Measurements from ENCODE around the gene RNASEH2B. TPM values are rescaled to one million over a fixed set of nuclear protein-coding genes. Genes with fewer than 3 reads are reported as not detected.

The RNASEH2B gene
- total RNA-seq, 2 donors from 2014 or later = 37.2 to 79.7 TPM

DNA sequence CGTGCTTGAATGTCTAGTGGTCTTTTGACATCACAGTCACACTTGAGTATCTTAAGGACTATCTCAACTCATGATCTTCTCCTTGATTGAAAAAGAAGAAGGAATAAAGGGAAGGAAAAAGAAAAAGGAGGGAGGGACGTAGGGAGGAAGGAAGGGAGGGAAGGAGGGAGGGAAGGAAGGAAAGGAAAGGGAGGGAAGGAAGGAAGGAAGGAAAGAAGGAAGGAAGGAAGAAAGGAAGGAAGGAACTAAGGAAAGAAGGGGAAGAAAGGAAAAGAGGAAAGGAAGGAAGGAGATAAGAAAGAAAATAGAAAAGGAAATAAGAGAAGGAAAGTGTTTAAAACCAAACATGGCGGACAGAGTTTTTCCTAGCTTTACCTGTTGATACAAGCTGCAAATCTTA lies 64.7 kb downstream of the RNASEH2B start:
- no peak for ATAC-seq (ENCODE audit: insufficient number of reproducible peaks, low FRiP score, low read depth)
- no peak for TF ChIP-seq CTCF (IDR thresholded peaks at IDR 0.05)
- H3K27me3 ChIP-seq (replicated peaks; ENCODE audit: insufficient read depth) = no peaks in the 10 kb centered on the region

GRCh38 chr13:50979187-50979586 lies 69.6 kb downstream of the RNASEH2B start:
- peaks cover 0 to 6% of the 10 kb centered on the region in 2 donors for H3K4me1 ChIP-seq (ENCODE audit: control insufficient read depth in 1 of 2, low read depth in 2 of 2)
- ATAC-seq (ENCODE audit: insufficient number of reproducible peaks, low FRiP score, low read depth) = no peak
- no peak overlapping the region for H3K27ac ChIP-seq
- no peaks in the 10 kb centered on the region for H3K9me3 ChIP-seq
- DNase-seq (ENCODE audit: low spot score) = no peak
- H3K4me3 ChIP-seq = no peak overlapping the region
- TF ChIP-seq CTCF (IDR thresholded peaks at IDR 0.05) = no peak
- no peaks in the 10 kb centered on the region for H3K27me3 ChIP-seq (replicated peaks; ENCODE audit: insufficient read depth)
- no peaks in the 10 kb centered on the region for H3K36me3 ChIP-seq

More for the DNA sequence above, 64.7 kb downstream of the RNASEH2B start:
- no peak for DNase-seq (ENCODE audit: low spot score)
- Histone ChIP-seq H3K4me1 (ENCODE audit: control insufficient read depth in 1 of 2, low read depth in 2 of 2) (peaks cover 0 to 6% of the 10 kb centered on the region in 2 donors), H3K4me3 (no peak overlapping the region), H3K27ac (no peak overlapping the region), H3K36me3 (no peaks in the 10 kb centered on the region), H3K9me3 (no peaks in the 10 kb centered on the region)

DNA sequence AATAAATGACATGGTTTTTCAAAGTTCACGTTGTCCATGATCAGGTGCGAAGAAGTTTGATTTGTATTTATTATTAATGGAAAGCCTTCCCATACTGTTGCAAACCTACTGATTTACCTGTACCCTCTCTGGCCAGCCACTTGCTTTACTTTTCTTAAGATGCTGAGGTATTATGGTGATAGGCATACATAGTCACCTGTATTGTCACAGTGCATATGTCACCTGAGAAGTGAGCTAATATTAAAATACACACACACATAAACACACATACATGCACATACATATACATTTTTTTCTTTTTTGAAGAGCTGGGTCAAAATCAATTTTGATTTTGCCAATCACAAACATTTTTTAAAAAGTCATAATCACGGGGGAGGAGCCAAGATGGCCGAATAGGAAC lies 72.1 kb downstream of the RNASEH2B start:
- Histone ChIP-seq H3K4me3 (peak overlapping the region; percentile 11), H3K27me3 (replicated peaks; ENCODE audit: insufficient read depth) (no peaks in the 10 kb centered on the region), H3K9me3 (no peaks in the 10 kb centered on the region), H3K36me3 (no peaks in the 10 kb centered on the region), H3K27ac (no peak overlapping the region), H3K4me1 (ENCODE audit: control insufficient read depth in 1 of 2, low read depth in 2 of 2) (peaks cover 0 to 6% of the 10 kb centered on the region in 2 donors)
- no peak for ATAC-seq (ENCODE audit: insufficient number of reproducible peaks, low FRiP score, low read depth)
- DNase-seq (ENCODE audit: low spot score) = no peak
- no peak for TF ChIP-seq CTCF (IDR thresholded peaks at IDR 0.05)

DNA sequence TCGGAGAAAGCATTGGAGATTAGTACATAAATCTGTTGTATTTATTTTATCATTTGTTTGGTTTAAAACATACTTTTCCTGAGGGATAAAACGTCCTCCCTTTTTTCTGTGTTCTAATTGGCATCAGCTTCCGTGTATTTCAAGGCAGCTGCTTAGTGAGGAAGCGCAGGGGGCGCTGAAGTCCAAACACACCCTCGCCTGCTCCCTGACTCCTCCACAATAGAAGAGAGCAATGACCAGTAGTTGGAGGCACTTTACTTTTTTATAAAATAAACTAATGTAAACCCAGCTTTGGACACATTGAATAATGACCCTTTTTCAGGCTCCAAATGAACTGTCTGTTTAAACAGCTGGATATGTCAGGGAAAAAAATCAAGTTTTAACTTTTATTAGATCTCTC lies 79.9 kb downstream of the RNASEH2B start:
- H3K27ac ChIP-seq = no peak overlapping the region
- DNase-seq (ENCODE audit: low spot score) = no peak

DNA sequence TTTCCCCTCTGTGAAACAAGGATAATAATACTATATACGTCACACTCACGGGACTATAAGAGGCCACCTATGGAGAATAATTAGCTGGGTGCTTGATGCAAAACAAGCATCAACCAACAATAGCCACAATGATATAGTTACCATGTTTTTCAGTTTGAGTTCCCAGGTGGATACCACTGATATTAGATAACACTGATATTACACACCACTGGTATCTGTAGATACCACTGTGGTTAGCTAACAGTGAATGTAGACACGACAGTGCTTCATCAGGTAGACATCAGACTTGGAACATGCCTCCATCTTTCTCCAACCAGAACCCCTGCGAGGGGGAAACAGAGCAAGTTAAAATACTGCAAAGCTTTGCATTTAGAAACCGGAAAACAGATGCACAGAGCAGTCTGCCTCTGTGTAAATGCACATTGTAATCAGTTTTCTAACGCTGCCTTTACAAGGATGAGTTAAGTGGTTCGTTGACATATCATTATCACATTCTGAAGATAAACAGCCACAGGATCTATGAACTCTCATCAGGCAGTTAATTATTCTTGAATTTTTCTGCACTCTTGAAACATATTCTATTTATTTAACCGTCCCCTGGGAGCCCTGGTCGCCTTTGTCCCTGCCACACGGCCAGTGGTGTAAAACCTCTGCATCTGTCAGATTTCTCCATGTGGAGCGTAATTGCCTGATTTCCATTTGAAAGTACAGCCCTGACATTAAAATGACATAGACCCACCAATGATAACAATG lies 80.7 kb downstream of the RNASEH2B start:
- Histone ChIP-seq H3K36me3 (no peaks in the 10 kb centered on the region), H3K4me1 (ENCODE audit: control insufficient read depth in 1 of 2, low read depth in 2 of 2) (peaks cover 4 to 17% of the 10 kb centered on the region in 2 donors), H3K9me3 (no peaks in the 10 kb centered on the region), H3K27me3 (replicated peaks; ENCODE audit: insufficient read depth) (no peaks in the 10 kb centered on the region), H3K4me3 (peak overlapping the region; percentile 51), H3K27ac (no peak overlapping the region)
- no peak for TF ChIP-seq CTCF (IDR thresholded peaks at IDR 0.05)
- ATAC-seq (ENCODE audit: insufficient number of reproducible peaks, low FRiP score, low read depth) = no peak
- DNase-seq (ENCODE audit: low spot score) = no peak

More for the DNA sequence above, 79.9 kb downstream of the RNASEH2B start:
- no peaks in the 10 kb centered on the region for H3K9me3 ChIP-seq
- H3K4me3 ChIP-seq = no peak overlapping the region
- TF ChIP-seq CTCF (IDR thresholded peaks at IDR 0.05) = no peak
- no peak for ATAC-seq (ENCODE audit: insufficient number of reproducible peaks, low FRiP score, low read depth)
- H3K27me3 ChIP-seq (replicated peaks; ENCODE audit: insufficient read depth) = no peaks in the 10 kb centered on the region
- H3K4me1 ChIP-seq (ENCODE audit: control insufficient read depth in 1 of 2, low read depth in 2 of 2) = peaks cover 4 to 17% of the 10 kb centered on the region in 2 donors
- H3K36me3 ChIP-seq = no peaks in the 10 kb centered on the region

Measured in thoracic aorta (tissue), 2 donors.